Endodermal cell (in vitro differentiated cells): Measurements from ENCODE around the gene EML2. TPM values are rescaled to one million over a fixed set of nuclear protein-coding genes. Genes with fewer than 3 reads are reported as not detected.

Experiments used
- DNase-seq: peaks from one replicate; pipeline ENCODE4 v3.0.0-alpha.2; 2017
- H3K27ac ChIP-seq: 2 replicates; pipeline ENCODE4 v1.5.1; 2013; ENCODE audit warnings: mild to moderate bottlenecking, low read depth, low read length, moderate library complexity
- H3K27me3 ChIP-seq: 2 replicates; pipeline ENCODE4 v1.6.1; 2013; ENCODE audit warnings: mild to moderate bottlenecking, low read length, moderate library complexity; ENCODE audit not compliant: insufficient read depth, control insufficient read depth, poor library complexity, severe bottlenecking
- H3K36me3 ChIP-seq: 2 replicates; pipeline ENCODE4 v1.7.0; 2013; ENCODE audit warnings: mild to moderate bottlenecking, low read length, moderate library complexity; ENCODE audit not compliant: control insufficient read depth, insufficient read depth
- H3K4me1 ChIP-seq: one replicate; pipeline ENCODE4 v1.7.0; 2013; ENCODE audit warnings: low read length; ENCODE audit not compliant: control insufficient read depth, insufficient read depth
- H3K4me3 ChIP-seq: 2 replicates; pipeline ENCODE4 v1.5.1; 2013; ENCODE audit warnings: mild to moderate bottlenecking, low read length, moderate library complexity
- H3K9ac ChIP-seq: 2 replicates; pipeline ENCODE4 v1.6.1; 2013; ENCODE audit warnings: mild to moderate bottlenecking, low read length, moderate library complexity; ENCODE audit not compliant: poor library complexity, severe bottlenecking; ENCODE audit errors: extremely low read depth
- H3K9me3 ChIP-seq: 2 replicates; pipeline ENCODE4 v1.6.1; 2013; ENCODE audit warnings: mild to moderate bottlenecking, low read length, moderate library complexity; ENCODE audit not compliant: control insufficient read depth
- H3K27ac Mint-ChIP-seq: 2 replicates; pipeline ENCODE4 v1.8.0; 2020; ENCODE audit warnings: mixed read lengths
- H3K27me3 Mint-ChIP-seq: 2 replicates; pipeline ENCODE4 v1.8.0; 2021; ENCODE audit warnings: mild to moderate bottlenecking, mixed read lengths; ENCODE audit not compliant: insufficient read depth
- H3K36me3 Mint-ChIP-seq: 2 replicates; pipeline ENCODE4 v1.8.0; 2020; ENCODE audit warnings: low read depth, mixed read lengths
- H3K4me1 Mint-ChIP-seq: 2 replicates; pipeline ENCODE4 v1.8.0; 2020; ENCODE audit warnings: mixed read lengths
- H3K4me3 Mint-ChIP-seq: 2 replicates; pipeline ENCODE4 v1.8.0; 2020; ENCODE audit warnings: mild to moderate bottlenecking, moderate library complexity, mixed read lengths
- H3K9me3 Mint-ChIP-seq: 2 replicates; pipeline ENCODE4 v1.8.0; 2020; ENCODE audit warnings: mild to moderate bottlenecking, mixed read lengths
- CTCF ChIP-seq: fragments of 200-600 bp; sonication (generic); conservative IDR thresholded peaks from 2 replicates; pipeline ENCODE4 v1.5.0; 2021; ENCODE audit warnings: antibody characterized with exemption, mild to moderate bottlenecking
- WGBS, 2 experiments: methylation state at CpG; one replicate each; pipeline versions ENCODE4 v1.1.5 to v1.1.7; 2013; ENCODE audit warnings: missing lambda C conversion rate in 2 of 2, mixed read lengths in 1 of 2; ENCODE audit not compliant: insufficient coverage in 1 of 2, insufficient read length in 1 of 2; 5-methylcytosine and 5-hydroxymethylcytosine counted together
- total RNA-seq, 2 donors: library from RNA; stranded (reverse); fragmentation: NEBNext Ultra II Directional in 1 of 2; extraction: Animal tissue kit (Norgen Biotek cat#: 25700) in 1 of 2; gene quantifications; 2 replicates in 1 of 2; 3 replicates in 1 of 2; pipeline ENCODE4 v1.2.1, GENCODE V29; 2021

The EML2 gene
- total RNA-seq, 2 donors from 2014 or later: 42.9 to 79.3 TPM

DNA sequence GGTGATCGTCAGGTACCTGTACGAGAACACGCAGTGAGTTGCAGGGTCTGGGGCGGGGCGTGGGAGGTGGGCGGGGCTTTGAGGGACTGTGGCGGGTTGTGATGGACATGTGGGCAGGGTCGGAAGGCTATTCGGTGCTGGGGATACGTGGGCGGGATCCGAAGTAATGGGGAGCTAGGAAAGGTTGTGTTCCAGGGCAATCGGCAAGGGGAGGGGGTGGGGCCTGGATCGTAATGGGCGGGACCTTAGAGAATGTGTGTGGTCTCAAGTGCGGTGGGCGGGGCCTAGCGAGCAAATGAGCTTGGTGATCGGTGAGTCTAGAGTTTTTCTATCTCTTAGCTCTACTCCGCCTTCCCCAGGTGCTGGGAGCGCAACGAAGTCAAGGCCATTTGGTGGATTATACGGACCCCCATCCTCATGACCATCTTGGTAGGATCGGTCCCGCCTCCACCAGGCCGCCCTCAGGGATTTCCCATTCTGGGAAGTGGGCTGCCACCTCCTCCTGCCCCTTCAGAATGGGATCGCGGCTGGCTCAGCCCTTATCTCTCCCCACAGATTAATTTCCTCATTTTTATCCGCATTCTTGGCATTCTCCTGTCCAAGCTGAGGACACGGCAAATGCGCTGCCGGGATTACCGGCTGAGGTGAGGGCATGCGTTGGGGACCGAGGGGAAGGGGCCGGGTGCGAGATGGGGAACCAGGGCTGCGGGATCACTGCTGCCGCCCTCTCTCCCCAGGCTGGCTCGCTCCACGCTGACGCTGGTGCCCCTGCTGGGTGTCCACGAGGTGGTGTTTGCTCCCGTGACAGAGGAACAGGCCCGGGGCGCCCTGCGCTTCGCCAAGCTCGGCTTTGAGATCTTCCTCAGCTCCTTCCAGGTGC lies 38.4 kb upstream of the EML2 start:
- no peaks in the 10 kb centered on the region for H3K4me1 ChIP-seq
- no peaks in the 10 kb centered on the region for H3K27me3 ChIP-seq
- peak overlapping the region; percentile 62 for H3K4me3 Mint-ChIP-seq
- peak overlapping the region; percentile 79 for H3K4me3 ChIP-seq
- no peaks in the 10 kb centered on the region for H3K36me3 ChIP-seq
- DNase-seq: peak; percentile 100
- peak overlapping the region; percentile 80 for H3K27ac Mint-ChIP-seq
- H3K27ac ChIP-seq: no peak overlapping the region
- H3K9ac ChIP-seq: peak overlapping the region; percentile 42
- WGBS, 2 experiments: 9 to 11% methylated on average over 31 to 48 of the region's 49 CpGs
- no peaks in the 10 kb centered on the region for H3K4me1 Mint-ChIP-seq
- H3K9me3 ChIP-seq: no peaks in the 10 kb centered on the region
- H3K36me3 Mint-ChIP-seq: no peaks in the 10 kb centered on the region
- TF ChIP-seq CTCF: peak; percentile 54
- no peaks in the 10 kb centered on the region for H3K9me3 Mint-ChIP-seq
- peaks cover 55% of the 10 kb centered on the region for H3K27me3 Mint-ChIP-seq

DNA sequence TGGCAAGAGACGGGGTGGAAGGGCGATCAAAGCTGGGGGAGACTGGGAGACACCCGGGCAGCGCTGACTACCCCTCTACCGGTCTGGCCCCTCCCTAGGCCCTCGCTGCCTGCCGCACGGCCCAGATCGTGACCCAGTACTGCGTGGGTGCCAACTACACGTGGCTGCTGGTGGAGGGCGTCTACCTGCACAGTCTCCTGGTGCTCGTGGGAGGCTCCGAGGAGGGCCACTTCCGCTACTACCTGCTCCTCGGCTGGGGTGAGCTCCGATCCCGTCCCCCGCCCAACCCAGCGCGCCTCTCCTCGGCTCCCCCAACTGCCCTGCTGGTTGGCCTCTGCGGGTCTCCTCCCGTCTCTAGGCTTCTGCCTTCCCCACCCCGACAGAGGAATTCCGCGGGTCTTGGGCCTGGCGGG lies 37.7 kb upstream of the EML2 start:
- Histone ChIP-seq H3K4me1 (no peaks in the 10 kb centered on the region), H3K9ac (no peak overlapping the region), H3K4me3 (peak overlapping the region; percentile 79), H3K27ac (no peak overlapping the region), H3K9me3 (no peaks in the 10 kb centered on the region), H3K27me3 (no peaks in the 10 kb centered on the region), H3K36me3 (no peaks in the 10 kb centered on the region)
- Mint-ChIP-seq H3K9me3 (no peaks in the 10 kb centered on the region), H3K27me3 (peaks cover 56% of the 10 kb centered on the region), H3K36me3 (no peaks in the 10 kb centered on the region), H3K4me1 (no peaks in the 10 kb centered on the region), H3K27ac (no peak overlapping the region), H3K4me3 (peak overlapping the region; percentile 62)
- TF ChIP-seq CTCF: no peak
- 3 to 21% methylated on average over 6 to 28 of the region's 28 CpGs for WGBS, 2 experiments
- DNase-seq: no peak

DNA sequence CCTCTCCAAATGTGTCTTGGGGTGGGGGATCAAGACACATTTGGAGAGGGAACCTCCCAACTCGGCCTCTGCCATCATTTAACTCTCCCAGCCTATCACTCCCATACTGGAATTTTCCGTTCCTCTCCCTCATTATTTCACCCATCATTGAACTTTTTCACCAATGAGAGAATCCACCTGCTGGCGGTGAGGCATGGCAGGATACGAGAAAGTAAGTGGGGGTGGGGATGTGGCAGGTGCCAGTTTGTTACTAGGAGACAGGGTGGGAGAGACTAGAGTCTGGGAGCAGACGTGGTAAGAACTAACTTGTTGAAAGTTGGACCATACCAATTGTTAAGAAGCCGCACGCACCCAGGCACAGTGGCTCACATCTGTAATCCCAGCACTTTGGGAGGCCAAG lies 35.7 kb upstream of the EML2 start:
- Mint-ChIP-seq H3K4me1 (no peaks in the 10 kb centered on the region), H3K27me3 (peaks cover 67% of the 10 kb centered on the region), H3K27ac (no peak overlapping the region), H3K36me3 (no peaks in the 10 kb centered on the region), H3K4me3 (no peak overlapping the region), H3K9me3 (no peaks in the 10 kb centered on the region)
- H3K27me3 ChIP-seq: no peaks in the 10 kb centered on the region
- no peaks in the 10 kb centered on the region for H3K36me3 ChIP-seq
- H3K9ac ChIP-seq: no peak overlapping the region
- no peaks in the 10 kb centered on the region for H3K4me1 ChIP-seq
- no peak for TF ChIP-seq CTCF
- no peak overlapping the region for H3K27ac ChIP-seq
- no peak for DNase-seq
- 87 to 92% methylated on average over 4 to 7 of the region's 7 CpGs for WGBS, 2 experiments
- no peaks in the 10 kb centered on the region for H3K9me3 ChIP-seq
- H3K4me3 ChIP-seq: no peak overlapping the region
